HG03060 (cell line): ENCODE measurements around the gene GP1BA.
"Not testable (repeated sequence)": the region's sequence is repeated elsewhere in the genome, so short reads cannot be mapped to it uniquely, and the experiment has no call there.

Experiments used
- ATAC-seq: cut with Tn5 transposase; IDR thresholded peaks from one replicate; pipeline ENCODE4 v1.9.1; 2021; ENCODE audit warnings: low read depth, moderate number of reproducible peaks; ENCODE audit not compliant: unreplicated experiment

GP1BA gene

GRCh38 chr17:4901108-4901647 is 30.9 kb upstream of the GP1BA start:
- no peak for ATAC-seq

DNA sequence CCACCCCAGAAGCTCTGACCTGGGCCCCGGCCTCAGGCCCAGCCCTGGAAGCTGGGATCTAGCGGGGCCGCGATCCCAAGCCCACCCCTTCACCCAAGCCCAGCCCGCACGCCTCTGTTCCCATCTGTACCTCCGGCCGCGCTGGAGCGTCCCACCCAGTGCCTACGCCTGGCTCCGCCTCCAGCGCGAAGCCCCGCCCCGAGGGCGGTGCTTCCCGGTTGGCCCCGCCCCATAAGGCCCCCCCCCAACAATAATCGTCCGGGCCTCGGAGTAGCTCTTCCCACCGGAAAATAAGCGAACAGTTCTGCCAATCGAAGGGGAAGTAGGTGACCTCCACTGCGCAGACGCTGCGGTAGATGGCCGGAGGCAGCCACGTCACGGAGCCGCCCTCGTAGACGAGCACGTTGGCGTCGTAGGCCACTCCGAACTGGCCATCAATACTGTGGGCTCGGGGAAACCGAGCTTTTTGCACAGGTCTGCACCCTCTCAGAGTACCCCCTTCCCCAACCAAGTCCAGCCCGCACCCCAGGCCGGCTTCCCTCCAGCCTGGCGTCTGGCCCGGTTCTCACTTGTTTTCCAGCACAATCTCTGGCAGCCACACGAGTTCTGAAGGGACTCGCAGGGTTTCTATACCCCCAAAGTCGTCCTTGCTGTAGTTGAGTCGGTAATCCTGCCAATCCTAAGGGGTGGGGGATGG is 30.3 kb upstream of the GP1BA start:
- ATAC-seq, result no peak

DNA sequence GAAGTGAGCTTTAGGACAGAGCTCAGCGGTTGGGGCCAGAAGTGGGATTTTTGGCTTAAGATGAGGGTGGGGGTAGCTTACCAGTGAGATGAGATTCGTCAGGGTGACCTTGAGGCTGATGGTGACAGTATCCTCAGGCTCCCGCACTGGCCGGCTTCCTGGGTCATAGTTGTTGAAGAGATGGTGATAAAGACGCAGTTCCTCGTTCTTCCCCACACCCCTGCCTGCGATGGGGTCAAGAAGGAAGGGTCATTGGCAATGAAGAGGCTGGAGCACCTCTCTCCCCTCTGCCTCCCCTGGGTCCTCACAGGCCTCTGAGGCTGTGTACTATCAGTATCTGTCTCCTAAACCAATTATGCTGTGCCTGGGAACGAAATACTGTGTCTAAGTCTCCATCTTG is 29.5 kb upstream of the GP1BA start:
- ATAC-seq, result no peak

- no peak for ATAC-seq
Measured at GRCh38 chr17:4903051-4903818, 28.8 kb upstream of the GP1BA start, which contains the start of gene CHRNE. CHRNE (minus strand) TSS chr17:4903098; CDS start chr17:4903063, 35 bp downstream.

DNA sequence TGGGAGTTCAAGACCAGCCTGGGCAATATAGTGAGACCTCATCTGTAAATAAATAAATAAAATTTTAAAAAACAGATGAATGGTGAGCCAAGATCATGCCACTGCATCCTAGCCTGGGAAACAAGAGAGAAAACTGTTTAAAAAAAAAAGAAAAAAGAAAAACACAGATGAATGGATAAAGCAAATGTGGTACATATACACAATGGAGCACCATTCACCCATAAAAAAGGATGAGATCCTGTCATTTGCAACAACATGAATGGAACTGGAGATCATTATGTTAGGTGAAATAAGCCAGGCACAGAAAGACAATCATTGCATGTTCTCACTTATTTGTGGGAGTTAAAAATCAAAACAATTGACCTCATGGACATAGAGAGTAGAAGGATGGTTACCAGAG is 25.4 kb upstream of the GP1BA start:
- ATAC-seq, result not testable (repeated sequence)

DNA sequence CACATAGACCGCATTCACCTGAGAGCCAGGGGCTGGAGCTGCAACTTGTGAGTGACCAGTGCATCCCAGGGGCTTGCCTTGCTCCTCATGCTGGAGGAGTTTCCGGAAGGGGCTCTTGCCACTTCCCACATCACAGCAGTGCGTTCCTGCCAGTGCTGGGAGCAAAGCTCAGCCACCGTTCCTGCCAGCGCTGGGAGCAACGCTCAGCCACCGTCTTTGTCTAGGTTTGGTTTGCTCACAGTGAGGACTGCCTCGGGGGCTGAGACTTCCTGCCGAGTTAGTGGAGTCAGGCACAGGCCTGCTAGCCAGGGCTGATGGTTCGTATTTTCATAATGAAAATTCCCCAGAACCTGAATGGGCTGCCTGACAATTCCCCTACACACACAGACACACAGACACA is 23.8 kb upstream of the GP1BA start:
- no peak for ATAC-seq

DNA sequence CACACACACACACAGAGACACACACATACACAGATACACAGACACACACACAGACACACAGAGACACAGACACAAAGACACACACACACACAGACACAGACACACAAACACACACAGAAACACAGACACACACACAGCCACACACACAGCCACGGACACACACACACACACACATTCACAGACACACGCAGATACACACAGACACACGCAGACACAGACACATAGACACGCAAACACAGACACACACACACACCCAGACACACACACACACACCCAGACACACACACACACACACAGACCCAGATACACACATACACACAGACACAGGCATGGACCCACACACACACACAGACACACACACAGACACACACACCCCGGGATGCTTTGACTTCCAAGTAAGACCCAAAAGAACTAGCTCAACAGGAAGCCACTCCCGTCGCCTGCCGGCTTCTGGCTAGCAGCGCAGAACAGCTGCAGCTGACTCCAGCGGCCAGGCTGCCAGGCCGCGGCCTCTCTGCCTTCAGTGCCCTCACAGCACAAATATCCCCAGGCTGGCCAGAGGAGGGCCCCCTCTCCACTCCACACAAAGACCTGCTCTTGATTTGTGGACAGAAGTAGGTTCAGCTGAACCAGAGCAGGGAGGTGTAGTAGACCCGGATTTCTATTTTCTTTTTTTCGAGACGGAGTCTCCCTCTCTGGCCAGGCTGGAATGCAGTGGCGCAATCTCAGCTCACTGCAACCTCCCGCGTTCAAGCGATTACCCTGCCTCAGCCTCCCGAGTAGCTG is 23.2 kb upstream of the GP1BA start:
- ATAC-seq, result no peak

GRCh38 chr17:4913994-4914393 is 18.1 kb upstream of the GP1BA start:
- no peak for ATAC-seq

- ATAC-seq, result not testable (repeated sequence)
Measured at GRCh38 chr17:4914551-4914950, 17.5 kb upstream of the GP1BA start.

GRCh38 chr17:4919511-4920047 is 12.5 kb upstream of the GP1BA start:
- ATAC-seq, result no peak

DNA sequence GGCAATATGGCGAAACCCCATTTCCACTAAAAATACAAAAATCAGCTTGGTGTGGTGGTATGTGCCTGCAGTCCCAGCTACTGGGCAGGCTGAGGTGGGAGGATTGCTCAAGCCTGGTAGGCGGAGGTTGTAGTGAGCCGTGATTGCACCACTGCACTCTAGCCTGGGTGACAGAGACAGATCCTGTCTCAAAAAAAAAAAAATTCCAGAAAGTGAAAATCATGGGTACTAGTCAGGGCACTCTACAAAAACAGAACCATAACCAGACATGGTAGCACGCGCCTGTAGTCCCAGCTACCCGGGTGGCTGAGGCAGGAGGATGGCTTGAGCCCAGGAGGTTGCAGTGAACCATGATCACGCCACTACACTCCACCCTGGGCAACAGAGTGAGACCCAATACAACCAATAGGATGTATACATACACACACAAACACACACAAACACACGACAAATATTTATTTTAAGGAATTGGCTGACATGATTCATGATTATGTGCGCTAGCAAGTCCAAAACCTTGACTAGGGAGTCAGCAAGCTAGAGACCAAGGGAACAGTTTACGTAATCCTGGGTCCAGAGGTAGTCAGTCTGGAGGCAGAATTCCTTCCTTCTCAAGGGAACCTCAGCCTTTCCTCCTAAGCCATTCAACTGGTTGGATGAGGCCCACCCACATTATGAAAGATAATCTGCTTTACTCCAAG is 11.6 kb upstream of the GP1BA start:
- ATAC-seq, result no peak

DNA sequence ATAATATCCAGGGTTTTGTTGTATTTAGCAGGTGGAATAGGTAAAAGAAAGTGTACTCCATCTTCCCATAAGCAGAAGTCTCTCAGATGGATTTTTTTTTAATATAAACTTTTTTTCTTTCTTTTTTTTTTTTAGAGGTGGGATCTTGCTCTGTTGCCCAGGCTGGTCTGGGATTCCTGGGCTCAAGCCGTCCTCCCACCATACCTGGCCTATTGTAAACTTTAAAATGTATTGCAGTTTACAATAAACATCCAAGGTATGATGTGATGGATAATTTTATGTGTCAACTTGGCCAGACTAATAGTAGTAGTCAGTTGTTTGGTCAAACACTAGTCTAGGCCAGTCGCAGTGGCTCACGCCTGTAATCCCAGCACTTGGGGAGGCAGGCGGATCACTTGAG is 10.8 kb upstream of the GP1BA start:
- no peak for ATAC-seq

- not testable (repeated sequence) for ATAC-seq
Measured at GRCh38 chr17:4926577-4927335, 5.3 kb upstream of the GP1BA start.

GRCh38 chr17:4928881-4929280 is 3.2 kb upstream of the GP1BA start:
- no peak for ATAC-seq

DNA sequence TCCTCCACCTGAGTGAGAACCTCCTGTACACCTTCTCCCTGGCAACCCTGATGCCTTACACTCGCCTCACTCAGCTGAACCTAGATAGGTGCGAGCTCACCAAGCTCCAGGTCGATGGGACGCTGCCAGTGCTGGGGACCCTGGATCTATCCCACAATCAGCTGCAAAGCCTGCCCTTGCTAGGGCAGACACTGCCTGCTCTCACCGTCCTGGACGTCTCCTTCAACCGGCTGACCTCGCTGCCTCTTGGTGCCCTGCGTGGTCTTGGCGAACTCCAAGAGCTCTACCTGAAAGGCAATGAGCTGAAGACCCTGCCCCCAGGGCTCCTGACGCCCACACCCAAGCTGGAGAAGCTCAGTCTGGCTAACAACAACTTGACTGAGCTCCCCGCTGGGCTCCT is 679 bp downstream of the GP1BA start:
- ATAC-seq, result no peak

DNA sequence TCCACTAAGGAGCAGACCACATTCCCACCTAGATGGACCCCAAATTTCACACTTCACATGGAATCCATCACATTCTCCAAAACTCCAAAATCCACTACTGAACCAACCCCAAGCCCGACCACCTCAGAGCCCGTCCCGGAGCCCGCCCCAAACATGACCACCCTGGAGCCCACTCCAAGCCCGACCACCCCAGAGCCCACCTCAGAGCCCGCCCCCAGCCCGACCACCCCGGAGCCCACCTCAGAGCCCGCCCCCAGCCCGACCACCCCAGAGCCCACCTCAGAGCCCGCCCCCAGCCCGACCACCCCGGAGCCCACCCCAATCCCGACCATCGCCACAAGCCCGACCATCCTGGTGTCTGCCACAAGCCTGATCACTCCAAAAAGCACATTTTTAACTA is 1.6 kb downstream of the GP1BA start:
- ATAC-seq, result no peak

GRCh38 chr17:4934173-4934979 is 2.3 kb downstream of the GP1BA start:
- no peak for ATAC-seq

DNA sequence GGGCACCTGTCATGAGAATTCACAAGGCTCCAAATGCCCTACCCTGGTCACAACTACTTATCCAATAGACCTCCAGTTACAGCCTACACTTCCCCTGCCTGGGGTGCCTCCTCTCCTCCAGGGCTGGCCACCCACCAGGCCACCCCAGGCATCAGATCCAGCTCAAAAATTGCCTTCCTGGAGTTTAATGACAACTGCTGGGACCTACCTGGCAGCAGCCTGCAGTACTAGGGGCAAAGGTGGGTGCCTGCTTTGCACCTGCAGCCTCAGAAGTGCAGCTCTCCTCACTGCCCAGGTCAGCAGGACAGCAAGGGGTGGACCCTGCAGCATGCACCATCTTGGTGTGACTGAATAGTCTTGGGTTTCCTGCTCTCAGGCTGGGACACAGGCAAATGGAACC is 3.6 kb downstream of the GP1BA start:
- ATAC-seq, result no peak

GRCh38 chr17:4936436-4936835 is 4.4 kb downstream of the GP1BA start:
- ATAC-seq, result no peak
